GM10847 (cell line): ENCODE results near the gene RAB5IF.

Experiments used
- POLR2A ChIP-seq: IDR thresholded peaks from 2 replicates; pipeline ENCODE4 v1.6.1; 2011; ENCODE audit not compliant: insufficient read length; ENCODE audit errors: extremely low read depth

Gene RAB5IF

DNA sequence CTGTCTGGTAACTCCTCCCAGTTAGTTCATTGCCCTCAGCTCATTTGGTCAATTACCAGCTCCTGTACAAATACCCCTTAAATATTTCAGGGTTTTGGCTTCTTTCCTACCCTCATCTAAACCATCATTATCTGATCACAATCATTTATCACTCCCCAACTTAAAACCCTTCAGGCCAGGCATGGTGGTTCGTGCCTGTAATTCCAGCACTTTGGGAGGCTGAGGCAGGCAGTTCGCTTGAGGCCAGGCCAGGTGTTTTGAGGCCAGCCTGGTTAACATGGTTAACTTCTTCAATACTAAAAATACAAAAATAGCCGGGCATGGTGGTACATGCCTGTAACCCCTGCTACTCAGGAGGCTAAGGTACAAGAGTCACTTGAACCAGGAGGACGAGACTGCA lies 22.8 kb upstream of the RAB5IF start:
- no peak for TF ChIP-seq POLR2A

GRCh38 chr20:36584018-36584481 lies 21.5 kb upstream of the RAB5IF start:
- no peak for TF ChIP-seq POLR2A

DNA sequence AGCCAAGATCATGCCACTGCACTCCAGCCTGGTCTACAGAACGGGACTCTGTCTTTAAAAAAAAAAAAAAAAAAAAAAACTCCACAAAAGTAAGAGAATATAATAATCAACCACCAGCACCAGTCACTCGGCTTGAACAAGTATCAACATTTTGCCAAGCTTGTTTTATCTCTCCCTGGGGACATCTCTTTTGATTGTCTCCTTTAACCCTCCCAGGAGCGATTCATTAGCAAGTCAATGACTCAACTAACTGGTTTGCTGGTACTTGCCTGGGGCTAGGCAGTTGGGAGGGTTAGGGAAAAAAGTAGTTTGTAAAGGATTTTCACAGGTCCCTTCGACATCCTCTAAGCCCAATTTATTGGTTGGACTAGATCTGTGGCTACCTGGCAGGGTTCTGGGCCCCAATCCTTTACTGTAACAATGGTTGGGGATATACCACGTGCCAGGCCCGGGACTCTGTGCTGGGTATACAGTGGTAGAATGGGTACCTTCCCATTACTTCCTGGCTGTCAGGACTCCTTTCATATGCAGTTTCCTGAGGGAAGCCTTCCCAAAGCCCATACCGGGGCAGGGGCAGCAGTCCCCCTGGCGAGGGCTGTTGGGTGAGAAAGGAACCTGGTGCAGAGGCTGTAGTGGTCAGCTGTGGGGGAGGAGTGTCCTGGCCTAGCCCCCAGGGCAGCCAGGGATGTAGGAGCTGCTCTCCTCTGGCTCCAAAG lies 20.0 kb upstream of the RAB5IF start:
- no peak for TF ChIP-seq POLR2A

- TF ChIP-seq POLR2A: no peak
Observed at GRCh38 chr20:36587388-36588070, 18.1 kb upstream of the RAB5IF start.

DNA sequence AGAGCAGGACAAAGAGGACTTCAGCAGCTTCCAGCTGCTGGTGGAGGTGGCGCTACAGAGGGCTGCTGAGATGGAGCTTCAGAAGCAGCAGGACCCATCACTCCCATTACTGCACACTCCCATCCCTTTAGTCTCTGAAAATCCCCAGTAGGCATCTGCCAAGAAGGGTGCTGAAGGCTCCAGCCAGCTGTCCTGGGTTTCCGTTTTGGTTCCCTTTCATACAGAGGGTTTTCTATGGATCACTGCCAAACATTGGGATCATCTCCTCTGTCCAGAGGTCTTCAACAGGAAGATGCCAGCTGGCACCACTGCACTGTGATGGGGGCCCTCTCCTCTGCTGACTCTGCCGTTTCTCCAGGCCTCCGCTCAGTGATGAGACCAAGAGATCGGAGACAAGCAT lies 14.3 kb upstream of the RAB5IF start:
- no peak for TF ChIP-seq POLR2A

- no peak for TF ChIP-seq POLR2A
Observed at GRCh38 chr20:36591854-36592641, 13.5 kb upstream of the RAB5IF start.

- TF ChIP-seq POLR2A: no peak
Observed at GRCh38 chr20:36593347-36593929, 12.1 kb upstream of the RAB5IF start.

DNA sequence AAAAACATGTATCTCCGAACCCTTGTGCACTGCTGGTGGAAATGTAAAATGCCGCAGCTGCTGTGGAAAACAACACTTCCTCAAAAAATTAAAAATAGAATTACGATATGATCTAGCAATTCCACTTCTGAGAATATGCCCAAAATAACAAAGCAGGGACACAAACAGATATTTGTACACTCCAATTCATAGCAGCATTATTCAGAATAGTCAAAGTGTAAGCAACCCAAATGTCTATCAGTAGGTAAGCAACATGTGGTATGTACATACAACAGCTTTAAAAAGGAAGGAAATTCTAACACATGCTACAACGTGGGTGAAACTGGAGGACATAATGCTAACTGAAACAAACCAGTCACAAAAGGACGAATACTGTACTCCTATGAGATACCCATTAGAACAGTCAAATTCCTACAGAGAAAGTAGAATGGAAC lies 5.7 kb upstream of the RAB5IF start:
- no peak for TF ChIP-seq POLR2A

DNA sequence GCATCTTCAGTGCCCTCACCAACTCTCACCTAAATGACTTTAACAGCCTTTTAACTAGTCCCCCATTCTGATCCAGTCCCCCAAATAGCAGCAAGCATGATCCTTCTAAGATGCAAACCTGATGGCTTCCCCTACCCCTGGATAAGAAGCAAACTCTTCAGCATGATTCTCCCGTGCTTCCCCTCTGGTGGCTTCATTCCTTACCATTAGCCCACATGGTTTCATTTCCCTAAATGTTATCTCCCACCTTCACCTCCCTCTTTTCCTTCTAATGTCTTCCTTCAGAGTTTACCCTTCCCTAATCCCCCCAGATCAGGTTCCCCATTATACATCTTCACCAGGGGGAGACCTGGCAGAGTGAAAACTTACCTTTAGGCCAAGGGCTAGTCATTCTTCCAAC lies 4.0 kb upstream of the RAB5IF start:
- no peak for TF ChIP-seq POLR2A

DNA sequence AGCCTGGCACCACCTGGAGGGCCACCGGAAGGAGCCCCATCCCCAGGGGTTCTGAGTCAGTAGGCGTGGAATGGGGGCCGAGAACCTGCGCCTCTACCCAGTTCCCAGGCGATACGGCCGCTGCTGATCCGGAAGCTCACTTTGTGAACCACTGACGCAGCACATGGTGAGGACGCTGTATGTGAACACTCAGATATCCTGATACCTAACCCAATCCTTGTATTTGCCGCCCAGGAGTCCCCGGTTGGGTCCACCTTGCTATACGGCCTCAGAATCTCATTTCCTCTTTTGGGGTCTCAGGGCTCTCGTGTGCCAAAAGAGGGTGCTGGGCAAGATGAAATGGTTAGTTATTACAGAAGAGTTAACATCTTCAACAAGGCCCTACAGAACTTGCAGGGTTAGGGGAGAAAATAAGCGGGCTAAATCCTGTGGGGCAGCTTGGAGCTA lies 604 bp upstream of the RAB5IF start:
- TF ChIP-seq POLR2A: no peak

GRCh38 chr20:36606158-36607066 lies 833 bp downstream of the RAB5IF start:
- TF ChIP-seq POLR2A: no peak

DNA sequence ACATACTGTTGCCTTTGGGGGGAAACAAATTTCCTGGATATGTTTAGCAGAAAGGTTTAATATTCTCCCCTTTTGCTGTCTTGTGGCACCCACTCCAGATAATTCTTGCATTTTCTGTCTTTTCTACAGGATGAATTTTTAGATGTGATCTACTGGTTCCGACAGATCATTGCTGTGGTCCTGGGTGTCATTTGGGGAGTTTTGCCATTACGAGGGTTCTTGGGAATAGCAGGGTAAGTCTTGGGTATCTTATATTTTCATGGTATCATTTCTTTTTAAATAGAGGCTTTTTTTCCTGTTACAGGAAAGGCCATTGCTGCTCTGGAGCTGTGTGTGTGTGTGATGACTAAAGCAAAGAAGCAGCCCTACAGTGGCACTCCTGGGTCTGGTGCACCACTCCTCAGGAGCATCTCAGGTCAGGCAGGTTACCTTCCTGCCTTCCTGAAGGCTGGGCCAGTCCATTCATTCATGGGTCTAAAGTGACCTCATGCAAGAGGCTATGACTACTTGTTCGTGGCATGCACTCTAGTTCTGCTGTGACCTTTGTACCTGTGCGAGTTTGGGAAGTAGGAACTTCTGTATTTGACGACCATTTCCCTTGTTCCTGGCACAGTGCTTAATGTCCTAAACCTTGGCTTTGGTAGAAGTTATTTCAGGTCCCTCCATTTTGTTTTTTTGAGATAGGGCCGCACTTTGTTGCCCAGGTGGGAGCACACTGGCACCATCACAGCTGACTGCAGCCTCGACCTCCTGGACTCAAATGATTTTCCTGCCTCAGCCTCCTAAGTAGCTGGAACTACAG lies 2.2 kb downstream of the RAB5IF start:
- TF ChIP-seq POLR2A: no peak

DNA sequence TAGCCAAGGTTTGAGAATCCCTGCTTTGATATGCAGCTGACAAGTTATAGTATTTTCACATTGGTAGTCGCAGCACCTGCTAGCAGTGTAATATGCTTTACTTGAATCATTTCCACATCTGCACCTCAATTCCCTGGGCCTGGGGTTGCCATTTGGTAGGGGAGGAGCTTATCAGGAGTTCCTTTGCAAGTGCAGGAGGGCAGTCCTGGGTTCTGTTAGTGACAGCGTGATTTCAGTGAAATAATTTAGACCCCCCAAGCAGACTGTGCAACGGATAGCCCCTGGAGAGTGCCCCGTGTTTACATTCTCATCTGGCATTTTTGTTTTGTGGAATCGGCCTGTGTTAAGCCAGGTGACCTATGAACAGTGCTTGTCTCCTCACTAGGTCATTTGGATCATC lies 6.0 kb downstream of the RAB5IF start:
- TF ChIP-seq POLR2A: no peak

GRCh38 chr20:36613974-36614373 lies 8.4 kb downstream of the RAB5IF start:
- TF ChIP-seq POLR2A: no peak
